Upper lobe of left lung (tissue), 6 donors: ENCODE measurements around the gene MSX2. TPM values are rescaled to one million over a fixed set of nuclear protein-coding genes. Genes with fewer than 3 reads are reported as not detected.

Source experiments
- ATAC-seq, 2 donors: fragments of 200-7000 bp; cut with Tn5 transposase; one replicate each; pipeline ENCODE4 v1.9.1; 2022; ENCODE audit warnings: mild to moderate bottlenecking in 2 of 2, moderate library complexity in 2 of 2; ENCODE audit not compliant: low FRiP score in 2 of 2
- DNase-seq, 2 donors: peaks; one replicate each; pipeline ENCODE4 v3.0.0-alpha.2; 2019 to 2020
- H3K27ac ChIP-seq, 4 donors: fragments of 200-600 bp; sonication (generic); one replicate each; pipeline ENCODE4 v1.5.1; 2016 to 2019
- H3K27me3 ChIP-seq, 4 donors: fragments of 200-600 bp; sonication (generic); one replicate each; pipeline ENCODE4 v1.5.1; 2017 to 2019
- H3K36me3 ChIP-seq, 4 donors: fragments of 200-600 bp; sonication (generic); one replicate each; pipeline ENCODE4 v1.5.1; 2016 to 2019
- H3K4me1 ChIP-seq, 4 donors: fragments of 200-600 bp; sonication (generic); one replicate each; pipeline ENCODE4 v1.5.1; 2018 to 2019
- H3K4me3 ChIP-seq, 4 donors: fragments of 200-600 bp; sonication (generic); one replicate each; pipeline ENCODE4 v1.5.1; 2017 to 2019; ENCODE audit warnings: mild to moderate bottlenecking in 2 of 4, moderate library complexity in 1 of 4
- H3K9me3 ChIP-seq, 4 donors: fragments of 200-600 bp; sonication (generic); one replicate each; pipeline ENCODE4 v1.5.1; 2018 to 2019
- CTCF ChIP-seq, 6 experiments: fragments of 450-650 bp in 4 of 6; fragments of 200-600 bp in 2 of 6; sonication (generic) in 2 of 6; IDR thresholded peaks; one replicate each; pipeline ENCODE4 v1.5.1; 2016 to 2019; ENCODE audit warnings: antibody characterized with exemption in 6 of 6
- EP300 ChIP-seq, 4 donors: sonication (generic); formaldehyde crosslinking; IDR thresholded peaks; one replicate each; pipeline ENCODE4 v1.5.1; 2017; ENCODE audit warnings: antibody characterized with exemption in 4 of 4, control low read depth in 2 of 4
- POLR2A ChIP-seq, 4 donors: fragments of 450-650 bp; IDR thresholded peaks; one replicate each; pipeline ENCODE4 v1.5.1; 2016 to 2017; ENCODE audit warnings: antibody characterized with exemption in 4 of 4, mild to moderate bottlenecking in 2 of 4
- POLR2AphosphoS5 ChIP-seq, 2 donors: sonication (generic); formaldehyde crosslinking; IDR thresholded peaks; one replicate each; pipeline ENCODE4 v1.5.1; 2017; ENCODE audit warnings: antibody characterized with exemption in 2 of 2
- WGBS, 2 donors: methylation state at CpG; one replicate each; pipeline ENCODE4 v1.1.5; 2017 to 2018; 5-methylcytosine and 5-hydroxymethylcytosine counted together
- total RNA-seq, 6 donors: library from RNA; depleted of rRNA in 4 of 6; stranded (reverse); fragments of >200 nt in 4 of 6; gene quantifications; one replicate each; pipeline versions ENCODE4 v1.1.0 to v1.2.1, GENCODE V29; 2016 to 2021
- donor health status: DM: no; HTN: no; CAD: no; lungs with moderate emphysema.
- donor health status: DM: no; HTN: yes; CAD: no; lungs with severe emphysema.

MSX2 gene
- total RNA-seq, 6 donors from 2014 or later = 0.44 to 1.6 (median 1.5) TPM; not detected in 2

GRCh38 chr5:174741352-174741751 lies 17.0 kb downstream of the MSX2 start:
- 74 to 78% methylated on average over 5 of the region's 5 CpGs for WGBS, 2 donors
- no peak for DNase-seq
- H3K27me3 ChIP-seq = peaks cover 0 to 5% (median 0%) of the 10 kb centered on the region in 4 donors

GRCh38 chr5:174744896-174745295 lies 20.5 kb downstream of the MSX2 start:
- WGBS, 2 donors = 49 to 69% methylated on average over 2 of the region's 2 CpGs

More at GRCh38 chr5:174741352-174741751, 17.0 kb downstream of the MSX2 start:
- ATAC-seq = no peak
- TF ChIP-seq POLR2A (IDR thresholded peaks at IDR 0.05) = no peak
- no peak for TF ChIP-seq POLR2AphosphoS5 (IDR thresholded peaks at IDR 0.05)
- TF ChIP-seq EP300 (IDR thresholded peaks at IDR 0.05) = no peak
- TF ChIP-seq CTCF (IDR thresholded peaks at IDR 0.05) = no peak
- Histone ChIP-seq H3K36me3 (no peaks in the 10 kb centered on the region), H3K27ac (no peak overlapping the region), H3K9me3 (no peaks in the 10 kb centered on the region), H3K4me1 (no peaks in the 10 kb centered on the region), H3K4me3 (no peak overlapping the region)

GRCh38 chr5:174745590-174746103 lies 21.3 kb downstream of the MSX2 start:
- Histone ChIP-seq H3K27ac (no peak overlapping the region), H3K4me3 (no peak overlapping the region), H3K27me3 (no peaks in the 10 kb centered on the region), H3K4me1 (no peaks in the 10 kb centered on the region), H3K36me3 (no peaks in the 10 kb centered on the region), H3K9me3 (no peaks in the 10 kb centered on the region)
- 54 to 62% methylated on average over 8 of the region's 8 CpGs for WGBS, 2 donors
- DNase-seq (no peak), ATAC-seq (no peak)
- TF ChIP-seq CTCF (IDR thresholded peaks at IDR 0.05) (no peak), POLR2A (IDR thresholded peaks at IDR 0.05) (no peak), POLR2AphosphoS5 (IDR thresholded peaks at IDR 0.05) (no peak), EP300 (IDR thresholded peaks at IDR 0.05) (no peak)

More at GRCh38 chr5:174744896-174745295, 20.5 kb downstream of the MSX2 start:
- no peak for DNase-seq
- no peaks in the 10 kb centered on the region for H3K9me3 ChIP-seq
- no peaks in the 10 kb centered on the region for H3K27me3 ChIP-seq
- no peaks in the 10 kb centered on the region for H3K4me1 ChIP-seq
- no peak overlapping the region for H3K4me3 ChIP-seq
- H3K36me3 ChIP-seq = no peaks in the 10 kb centered on the region
- TF ChIP-seq POLR2A (IDR thresholded peaks at IDR 0.05) (no peak), EP300 (IDR thresholded peaks at IDR 0.05) (no peak), CTCF (IDR thresholded peaks at IDR 0.05) (no peak), POLR2AphosphoS5 (IDR thresholded peaks at IDR 0.05) (no peak)
- no peak for ATAC-seq
- H3K27ac ChIP-seq = no peak overlapping the region

- Histone ChIP-seq H3K9me3 (no peaks in the 10 kb centered on the region), H3K4me3 (peak overlapping the region in 3 of 4 donors; percentile 13 to 35 (median 31))
- 4 to 7% methylated on average over 3 of the region's 3 CpGs for WGBS, 2 donors
These were observed 26.3 kb downstream of the MSX2 start for GRCh38 chr5:174750711-174751110.

More at GRCh38 chr5:174750711-174751110, 26.3 kb downstream of the MSX2 start:
- H3K4me1 ChIP-seq = peaks cover 0 to 10% (median 3%) of the 10 kb centered on the region in 4 donors
- TF ChIP-seq POLR2A (IDR thresholded peaks at IDR 0.05) (no peak), CTCF (IDR thresholded peaks at IDR 0.05) (no peak), POLR2AphosphoS5 (IDR thresholded peaks at IDR 0.05) (no peak)
- peaks cover 0 to 9% (median 4%) of the 10 kb centered on the region in 4 donors for H3K27me3 ChIP-seq
- ATAC-seq (peak in 1 of 2 donors; percentile 63), DNase-seq (no peak)
- H3K27ac ChIP-seq = no peak overlapping the region
- H3K36me3 ChIP-seq = no peaks in the 10 kb centered on the region
